Esophagus muscularis mucosa (tissue), 4 donors: ENCODE data around the gene TMEM174.

Experiments
- EP300 ChIP-seq: sonication (generic); formaldehyde crosslinking; IDR thresholded peaks from one replicate; pipeline ENCODE4 v1.6.1; 2017; ENCODE audit warnings: antibody characterized with exemption
- POLR2A ChIP-seq: fragments of 450-650 bp; IDR thresholded peaks from one replicate; pipeline ENCODE4 v1.6.1; 2017; ENCODE audit warnings: antibody characterized with exemption, moderate library complexity, mild to moderate bottlenecking, low read depth
- POLR2AphosphoS5 ChIP-seq, 2 donors: sonication (generic); formaldehyde crosslinking; IDR thresholded peaks; one replicate each; pipeline ENCODE4 v1.6.1; 2017; ENCODE audit warnings: antibody characterized with exemption in 2 of 2
- TF ChIP-seq, protein P1 (sequence below), 3 experiments: fragments of 200-600 bp in 2 of 3; fragments of 450-650 bp in 1 of 3; sonication (generic) in 2 of 3; IDR thresholded peaks; one replicate each; pipeline ENCODE4 v1.5.1; 2017 to 2019; ENCODE audit warnings: antibody characterized with exemption in 3 of 3, mild to moderate bottlenecking in 2 of 3, moderate library complexity in 1 of 3

DNA sequence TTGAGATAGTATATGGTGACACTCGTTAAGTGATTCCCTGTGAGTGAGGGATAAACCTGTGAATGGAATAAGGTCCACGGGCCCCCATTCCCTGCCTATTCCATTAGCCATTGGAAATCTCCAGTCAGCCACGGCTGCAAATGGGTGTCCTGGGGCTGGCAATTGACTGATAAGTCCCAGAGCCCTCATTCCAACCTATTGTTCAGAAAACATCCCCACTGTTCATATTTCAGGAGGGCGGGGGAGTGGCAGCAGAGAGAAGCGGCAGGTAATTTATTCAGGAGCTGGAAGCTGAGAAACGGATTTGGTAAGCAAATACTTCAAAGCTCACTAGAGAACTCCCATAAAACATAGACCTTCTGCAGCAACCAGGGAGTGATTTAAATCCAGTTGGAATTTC, 42.0 kb downstream of the TMEM174 start:
- TF ChIP-seq, protein P1, sequence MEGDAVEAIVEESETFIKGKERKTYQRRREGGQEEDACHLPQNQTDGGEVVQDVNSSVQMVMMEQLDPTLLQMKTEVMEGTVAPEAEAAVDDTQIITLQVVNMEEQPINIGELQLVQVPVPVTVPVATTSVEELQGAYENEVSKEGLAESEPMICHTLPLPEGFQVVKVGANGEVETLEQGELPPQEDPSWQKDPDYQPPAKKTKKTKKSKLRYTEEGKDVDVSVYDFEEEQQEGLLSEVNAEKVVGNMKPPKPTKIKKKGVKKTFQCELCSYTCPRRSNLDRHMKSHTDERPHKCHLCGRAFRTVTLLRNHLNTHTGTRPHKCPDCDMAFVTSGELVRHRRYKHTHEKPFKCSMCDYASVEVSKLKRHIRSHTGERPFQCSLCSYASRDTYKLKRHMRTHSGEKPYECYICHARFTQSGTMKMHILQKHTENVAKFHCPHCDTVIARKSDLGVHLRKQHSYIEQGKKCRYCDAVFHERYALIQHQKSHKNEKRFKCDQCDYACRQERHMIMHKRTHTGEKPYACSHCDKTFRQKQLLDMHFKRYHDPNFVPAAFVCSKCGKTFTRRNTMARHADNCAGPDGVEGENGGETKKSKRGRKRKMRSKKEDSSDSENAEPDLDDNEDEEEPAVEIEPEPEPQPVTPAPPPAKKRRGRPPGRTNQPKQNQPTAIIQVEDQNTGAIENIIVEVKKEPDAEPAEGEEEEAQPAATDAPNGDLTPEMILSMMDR (IDR thresholded peaks at IDR 0.05): no peak
- TF ChIP-seq POLR2AphosphoS5 (IDR thresholded peaks at IDR 0.05): no peak
- TF ChIP-seq POLR2A: no peak
- TF ChIP-seq EP300: no peak
